Testis (tissue), 2 donors: Measurements from ENCODE around the gene FLNB.

ENCODE experiments used
- CTCF ChIP-seq, 3 experiments: fragments of 450-650 bp in 2 of 3; fragments of 200-600 bp in 1 of 3; sonication (generic) in 1 of 3; IDR thresholded peaks; one replicate each; pipeline ENCODE4 v1.5.1; 2016 to 2019; ENCODE audit warnings: antibody characterized with exemption in 3 of 3, mild to moderate bottlenecking in 2 of 3, moderate library complexity in 1 of 3
- POLR2A ChIP-seq: fragments of 450-650 bp; IDR thresholded peaks from one replicate; pipeline ENCODE4 v1.6.1; 2017; ENCODE audit warnings: antibody characterized with exemption, mild to moderate bottlenecking, moderate library complexity

DNA sequence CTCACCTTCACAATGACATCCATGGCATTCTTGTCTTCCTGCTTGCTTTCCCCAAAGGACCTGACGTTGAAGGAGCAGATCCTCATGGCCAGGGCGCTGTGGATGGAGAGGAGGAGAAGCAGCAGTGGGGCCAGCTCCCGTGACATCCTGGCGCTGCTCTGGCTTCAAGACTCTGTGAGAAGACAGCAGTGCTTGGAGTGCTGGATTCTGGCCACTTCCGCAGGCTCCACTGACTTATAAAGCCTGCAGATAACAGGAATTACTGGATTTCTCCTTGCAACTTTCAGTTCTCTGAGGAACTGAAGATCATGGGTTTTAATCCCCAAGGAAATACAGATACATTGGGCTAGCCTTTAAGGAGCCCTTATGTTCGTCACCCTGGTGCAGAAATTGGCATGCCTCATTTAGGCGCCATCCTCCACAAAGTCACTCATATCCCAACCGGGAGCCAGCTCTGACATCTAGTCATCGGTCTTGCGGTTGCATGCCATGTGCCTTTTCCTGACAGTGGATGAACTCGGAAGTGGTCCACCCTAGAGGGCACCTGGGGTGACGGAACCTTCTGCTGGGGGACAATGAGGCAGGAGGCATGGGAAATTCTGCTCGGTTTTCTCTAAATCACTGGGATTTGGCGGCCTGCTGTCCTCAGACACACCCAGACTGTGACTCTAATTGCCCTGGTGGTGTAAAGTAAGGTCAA, 202.7 kb downstream of the FLNB start, which contains the start of gene DNASE1L3:
- no peak for TF ChIP-seq CTCF (IDR thresholded peaks at IDR 0.05)
- TF ChIP-seq POLR2A, result no peak
